ENCODE measurements around the gene USP9Y. TPM values are rescaled to one million over a fixed set of nuclear protein-coding genes. Genes with fewer than 3 reads are reported as not detected.

USP9Y gene, protein sequence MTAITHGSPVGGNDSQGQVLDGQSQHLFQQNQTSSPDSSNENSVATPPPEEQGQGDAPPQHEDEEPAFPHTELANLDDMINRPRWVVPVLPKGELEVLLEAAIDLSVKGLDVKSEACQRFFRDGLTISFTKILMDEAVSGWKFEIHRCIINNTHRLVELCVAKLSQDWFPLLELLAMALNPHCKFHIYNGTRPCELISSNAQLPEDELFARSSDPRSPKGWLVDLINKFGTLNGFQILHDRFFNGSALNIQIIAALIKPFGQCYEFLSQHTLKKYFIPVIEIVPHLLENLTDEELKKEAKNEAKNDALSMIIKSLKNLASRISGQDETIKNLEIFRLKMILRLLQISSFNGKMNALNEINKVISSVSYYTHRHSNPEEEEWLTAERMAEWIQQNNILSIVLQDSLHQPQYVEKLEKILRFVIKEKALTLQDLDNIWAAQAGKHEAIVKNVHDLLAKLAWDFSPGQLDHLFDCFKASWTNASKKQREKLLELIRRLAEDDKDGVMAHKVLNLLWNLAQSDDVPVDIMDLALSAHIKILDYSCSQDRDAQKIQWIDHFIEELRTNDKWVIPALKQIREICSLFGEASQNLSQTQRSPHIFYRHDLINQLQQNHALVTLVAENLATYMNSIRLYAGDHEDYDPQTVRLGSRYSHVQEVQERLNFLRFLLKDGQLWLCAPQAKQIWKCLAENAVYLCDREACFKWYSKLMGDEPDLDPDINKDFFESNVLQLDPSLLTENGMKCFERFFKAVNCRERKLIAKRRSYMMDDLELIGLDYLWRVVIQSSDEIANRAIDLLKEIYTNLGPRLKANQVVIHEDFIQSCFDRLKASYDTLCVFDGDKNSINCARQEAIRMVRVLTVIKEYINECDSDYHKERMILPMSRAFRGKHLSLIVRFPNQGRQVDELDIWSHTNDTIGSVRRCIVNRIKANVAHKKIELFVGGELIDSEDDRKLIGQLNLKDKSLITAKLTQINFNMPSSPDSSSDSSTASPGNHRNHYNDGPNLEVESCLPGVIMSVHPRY (N-terminal part only)
- total RNA-seq = 10 to 100 TPM in 3 of 6 donors, under 1 TPM in 1, not detected in 2; 0.06 to 63.9 (median 16.2) TPM

DNA sequence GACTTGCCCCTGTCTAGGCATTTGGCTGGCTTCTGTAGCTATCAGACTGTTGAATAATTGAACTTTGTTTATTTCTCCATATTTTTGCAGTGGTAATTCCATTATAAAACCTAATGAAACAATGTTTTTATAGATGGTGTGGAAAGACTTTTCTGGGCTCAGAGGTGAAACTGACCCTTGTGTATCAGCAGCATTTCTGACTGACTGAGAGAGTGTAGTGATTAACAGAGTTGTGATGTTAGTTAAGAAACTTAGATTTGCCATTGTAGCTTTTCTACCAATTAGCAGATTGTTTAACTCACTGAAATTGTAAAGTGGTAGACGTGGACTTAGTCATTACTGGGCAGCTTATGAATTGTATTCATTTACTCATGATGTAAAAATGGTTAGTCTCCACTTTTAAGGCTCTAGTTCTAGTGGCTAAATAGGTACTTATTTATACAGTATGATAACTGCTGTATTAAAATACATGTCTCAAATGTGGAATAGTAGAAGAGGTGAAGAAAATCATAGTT, at the start of gene USP9Y:
Gene USP9Y, plus strand, starts transcription at position 51 of the 515 bp plus-strand sequence. CDS start 8,217 bp downstream, outside the sequence.
- H3K4me3 ChIP-seq = no peak within 1 kb of the TSS
- ATAC-seq (ENCODE audit: low FRiP score in 2 of 2) = no peak
- peaks cover 0 to 3% (median 0%) of the 10 kb centered on the region in 4 donors for H3K36me3 ChIP-seq
- no peak for DNase-seq
- no peak for TF ChIP-seq EP300 (IDR thresholded peaks at IDR 0.05)
- TF ChIP-seq, protein P1, sequence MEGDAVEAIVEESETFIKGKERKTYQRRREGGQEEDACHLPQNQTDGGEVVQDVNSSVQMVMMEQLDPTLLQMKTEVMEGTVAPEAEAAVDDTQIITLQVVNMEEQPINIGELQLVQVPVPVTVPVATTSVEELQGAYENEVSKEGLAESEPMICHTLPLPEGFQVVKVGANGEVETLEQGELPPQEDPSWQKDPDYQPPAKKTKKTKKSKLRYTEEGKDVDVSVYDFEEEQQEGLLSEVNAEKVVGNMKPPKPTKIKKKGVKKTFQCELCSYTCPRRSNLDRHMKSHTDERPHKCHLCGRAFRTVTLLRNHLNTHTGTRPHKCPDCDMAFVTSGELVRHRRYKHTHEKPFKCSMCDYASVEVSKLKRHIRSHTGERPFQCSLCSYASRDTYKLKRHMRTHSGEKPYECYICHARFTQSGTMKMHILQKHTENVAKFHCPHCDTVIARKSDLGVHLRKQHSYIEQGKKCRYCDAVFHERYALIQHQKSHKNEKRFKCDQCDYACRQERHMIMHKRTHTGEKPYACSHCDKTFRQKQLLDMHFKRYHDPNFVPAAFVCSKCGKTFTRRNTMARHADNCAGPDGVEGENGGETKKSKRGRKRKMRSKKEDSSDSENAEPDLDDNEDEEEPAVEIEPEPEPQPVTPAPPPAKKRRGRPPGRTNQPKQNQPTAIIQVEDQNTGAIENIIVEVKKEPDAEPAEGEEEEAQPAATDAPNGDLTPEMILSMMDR (IDR thresholded peaks at IDR 0.05) = no peak
- TF ChIP-seq POLR2A (IDR thresholded peaks at IDR 0.05) = no peak
- no peak for TF ChIP-seq POLR2AphosphoS5 (IDR thresholded peaks at IDR 0.05)
- no peak within 1 kb of the TSS for H3K27ac ChIP-seq
- 85% methylated on average over 1 of the region's 1 CpG; no CpG with 5 or more reads in 1 of the 2 donors for WGBS, 2 donors
- H3K4me1 ChIP-seq = no peaks in the 10 kb centered on the region
- peaks cover 0 to 9% (median 0%) of the 10 kb centered on the region in 4 donors for H3K9me3 ChIP-seq
- no peaks in the 10 kb centered on the region for H3K27me3 ChIP-seq

DNA sequence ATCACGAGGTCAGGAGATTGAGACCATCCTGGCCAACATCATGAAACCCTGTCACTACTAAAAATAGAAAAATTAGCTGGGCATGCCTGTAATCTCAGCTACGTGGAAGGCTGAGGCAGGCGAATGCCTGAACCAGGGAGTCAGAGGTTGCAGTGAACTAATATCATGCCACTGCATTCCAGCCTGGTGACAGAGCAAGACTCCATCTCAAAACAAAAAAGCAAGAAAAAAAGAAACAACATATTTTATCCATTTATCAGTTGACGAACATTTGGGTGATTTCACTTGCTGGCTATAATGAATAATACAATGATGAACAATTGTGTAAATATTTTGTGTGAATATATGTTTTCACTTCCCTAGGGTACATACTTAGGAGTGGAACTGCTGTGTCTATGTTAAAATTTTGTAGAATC, 49.4 kb upstream of the USP9Y start:
- WGBS, 2 donors = 75% methylated on average over 4 of the region's 4 CpGs; no CpG with 5 or more reads in 1 of the 2 donors
- TF ChIP-seq EP300 (IDR thresholded peaks at IDR 0.05) (no peak), POLR2AphosphoS5 (IDR thresholded peaks at IDR 0.05) (no peak), POLR2A (IDR thresholded peaks at IDR 0.05) (no peak)
- TF ChIP-seq, protein P1 (IDR thresholded peaks at IDR 0.05) = no peak
- Histone ChIP-seq H3K4me3 (no peak overlapping the region), H3K4me1 (no peaks in the 10 kb centered on the region), H3K36me3 (no peaks in the 10 kb centered on the region), H3K27me3 (no peaks in the 10 kb centered on the region), H3K9me3 (no peaks in the 10 kb centered on the region), H3K27ac (no peak overlapping the region)
- ATAC-seq (ENCODE audit: low FRiP score in 2 of 2) = peak in 1 of 2 donors; percentile 53
- DNase-seq = no peak

DNA sequence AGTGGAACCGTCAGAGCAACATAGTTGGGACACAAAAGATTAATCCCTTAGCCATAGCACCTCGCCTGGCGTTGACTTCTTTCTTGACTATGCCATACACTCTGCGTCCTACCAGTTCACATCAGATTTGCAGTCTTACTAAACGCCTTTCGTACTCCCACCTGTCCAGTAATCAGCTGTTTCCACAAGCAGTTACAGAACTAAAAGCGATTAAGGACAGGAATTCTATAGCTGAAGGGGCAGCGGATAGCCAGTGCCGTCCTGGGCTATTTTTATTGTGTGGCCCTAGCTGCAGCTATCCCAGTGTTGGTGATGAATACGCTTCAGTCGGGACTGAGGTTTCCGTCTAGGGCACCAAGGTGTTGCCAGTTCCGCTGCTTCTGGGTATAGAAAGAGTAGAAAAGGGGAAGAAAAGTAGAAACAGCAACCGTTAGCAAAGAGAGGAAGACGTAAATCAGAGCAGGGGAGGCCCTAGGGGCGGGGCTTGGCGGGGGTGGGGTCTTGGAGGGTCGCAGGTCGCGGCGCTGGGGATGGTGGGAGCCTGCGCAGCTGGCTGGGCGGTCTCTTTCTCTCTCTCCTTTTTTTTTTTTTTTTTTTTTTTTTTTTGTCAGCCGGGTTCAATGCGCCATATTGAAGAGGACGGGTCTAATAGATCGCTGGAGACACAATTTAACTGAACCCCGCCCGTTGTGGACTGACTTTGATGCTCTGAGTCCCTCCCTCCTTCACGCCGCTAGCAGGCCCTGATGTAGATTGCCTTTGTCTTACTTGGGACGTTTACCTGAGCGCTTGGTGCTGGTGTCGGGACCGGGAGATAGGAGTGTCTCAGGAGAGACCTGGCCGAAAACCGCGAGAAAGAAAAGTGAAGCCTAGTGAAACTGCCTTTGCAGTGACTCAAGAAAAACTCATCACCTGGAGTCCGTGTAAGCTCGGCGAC, 39.0 kb upstream of the USP9Y start:
- Histone ChIP-seq H3K9me3 (no peaks in the 10 kb centered on the region), H3K27me3 (no peaks in the 10 kb centered on the region), H3K4me3 (peak overlapping the region in 2 of 4 donors; percentile 54 to 67), H3K4me1 (no peaks in the 10 kb centered on the region), H3K36me3 (no peaks in the 10 kb centered on the region), H3K27ac (peak overlapping the region in 2 of 4 donors; percentile 82 to 86)
- TF ChIP-seq EP300 (IDR thresholded peaks at IDR 0.05) = no peak
- TF ChIP-seq, protein P1 (IDR thresholded peaks at IDR 0.05) = no peak
- TF ChIP-seq POLR2AphosphoS5 (IDR thresholded peaks at IDR 0.05) = no peak
- TF ChIP-seq POLR2A (IDR thresholded peaks at IDR 0.05) = peak in 1 of 4 donors; percentile 24
- 0% methylated on average over 22 of the region's 41 CpGs; no CpG with 5 or more reads in 1 of the 2 donors for WGBS, 2 donors
- DNase-seq (peak in 1 of 2 donors; percentile 89), ATAC-seq (ENCODE audit: low FRiP score in 2 of 2) (peak in 1 of 2 donors; percentile 97)
